ENCODE data around the gene PGA5. TPM values are rescaled to one million over a fixed set of nuclear protein-coding genes. Genes with fewer than 3 reads are reported as not detected.
"Not testable (repeated sequence)": the region's sequence is repeated elsewhere in the genome, so short reads cannot be mapped to it uniquely, and the experiment has no call there.

Gene PGA5
- total RNA-seq, 1 donor from 2014 or later = 0.39 TPM

- DNase-seq = not testable (repeated sequence)
Observed at GRCh38 chr11:61226457-61227137, 14.4 kb upstream of the PGA5 start.

GRCh38 chr11:61229458-61229857 is 11.5 kb upstream of the PGA5 start:
- not testable (repeated sequence) for DNase-seq

DNA sequence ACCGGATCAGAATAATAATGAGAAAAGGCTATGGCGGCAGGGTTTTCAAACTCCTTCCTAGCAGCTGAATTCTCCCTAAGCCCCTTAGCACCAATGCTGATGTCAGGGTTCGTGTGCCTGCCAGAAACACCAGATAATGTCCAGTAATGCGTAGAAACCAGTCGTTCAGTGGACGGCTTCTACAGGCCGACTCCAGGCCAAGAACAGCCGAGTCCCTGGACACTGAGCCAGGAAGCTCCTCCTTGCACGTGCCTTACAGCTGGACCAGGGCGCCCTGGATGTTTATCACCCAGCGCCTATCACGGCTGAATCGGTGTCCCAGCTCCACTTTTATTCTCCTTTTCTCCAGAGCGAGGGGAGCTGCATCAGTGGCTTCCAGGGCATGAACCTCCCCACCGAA is 9.9 kb upstream of the PGA5 start:
- DNase-seq = not testable (repeated sequence)

DNA sequence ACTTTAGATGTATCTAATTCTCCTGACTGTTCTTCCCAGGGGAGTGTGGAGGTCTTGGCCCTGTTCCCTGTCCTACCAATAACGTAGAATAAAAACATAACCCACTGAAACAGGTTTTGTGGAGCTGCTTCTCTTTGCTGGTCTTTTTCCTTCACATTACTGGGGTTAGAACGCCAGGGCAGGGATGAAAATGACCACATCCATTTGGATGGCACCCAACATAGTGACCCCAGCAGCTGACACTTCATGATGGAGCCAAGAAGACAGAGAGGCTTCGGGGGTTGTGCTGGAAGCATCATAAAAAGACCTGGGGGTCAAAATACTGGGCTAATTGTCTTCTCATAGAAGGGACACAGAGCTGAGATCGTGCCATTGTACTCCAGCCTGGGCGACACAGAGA is 9.4 kb upstream of the PGA5 start:
- DNase-seq = not testable (repeated sequence)

GRCh38 chr11:61232548-61233145 is 8.3 kb upstream of the PGA5 start:
- DNase-seq = not testable (repeated sequence)

- not testable (repeated sequence) for DNase-seq
Observed at GRCh38 chr11:61237130-61237529, 3.8 kb upstream of the PGA5 start.

- DNase-seq = not testable (repeated sequence)
Observed at GRCh38 chr11:61240288-61240687, 687 bp upstream of the PGA5 start.

DNA sequence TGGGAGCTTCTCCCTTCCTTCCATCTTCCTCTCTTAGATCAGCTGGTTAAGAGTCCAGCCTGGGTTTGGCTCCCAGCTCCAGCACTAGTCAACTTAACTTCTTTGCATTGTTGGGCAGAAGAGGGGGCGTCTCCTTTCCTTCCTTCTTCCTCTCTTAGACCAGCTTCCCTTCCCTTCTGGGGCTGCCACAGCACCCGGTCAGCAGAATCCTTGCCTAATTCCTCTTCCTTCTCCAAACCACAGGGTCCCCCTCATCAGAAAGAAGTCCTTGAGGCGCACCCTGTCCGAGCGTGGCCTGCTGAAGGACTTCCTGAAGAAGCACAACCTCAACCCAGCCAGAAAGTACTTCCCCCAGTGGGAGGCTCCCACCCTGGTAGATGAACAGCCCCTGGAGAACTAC is 551 bp downstream of the PGA5 start:
- DNase-seq = not testable (repeated sequence)

DNA sequence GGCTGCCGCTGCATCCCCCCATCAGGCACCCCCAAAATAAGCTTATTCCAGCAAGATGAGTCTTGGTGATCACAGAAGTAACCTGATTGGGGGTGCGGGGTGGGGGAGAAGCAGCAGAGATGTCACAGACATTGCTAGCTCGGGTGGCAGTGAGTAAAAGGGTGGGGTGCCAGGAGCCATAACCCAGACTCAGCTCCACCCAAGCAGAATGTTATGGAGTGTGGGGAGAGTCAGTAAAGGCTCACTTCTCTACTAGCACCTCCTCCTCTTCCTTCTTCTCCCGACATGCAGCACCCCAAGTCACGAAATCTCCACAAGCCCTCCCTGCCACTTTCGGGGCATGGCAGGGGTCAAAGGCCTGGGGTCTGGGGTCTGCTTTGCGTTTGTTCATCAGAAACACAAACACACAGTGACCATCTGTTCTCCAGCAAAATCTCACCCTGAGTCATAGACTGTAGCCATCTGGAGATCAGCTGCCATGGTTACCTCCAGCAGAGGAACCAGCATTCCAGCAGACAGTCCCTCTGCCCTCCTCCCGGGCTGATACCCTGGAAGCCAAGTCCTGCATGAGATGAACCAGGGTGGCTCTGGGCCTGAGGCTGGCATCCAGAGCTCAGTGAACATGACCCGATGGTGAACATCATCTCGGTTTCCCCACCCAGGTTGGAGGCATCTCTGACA is 4.4 kb downstream of the PGA5 start:
- not testable (repeated sequence) for DNase-seq

- not testable (repeated sequence) for DNase-seq
Observed at GRCh38 chr11:61248071-61248470, 7.1 kb downstream of the PGA5 start.

- not testable (repeated sequence) for DNase-seq
Observed at GRCh38 chr11:61249201-61249600, 8.2 kb downstream of the PGA5 start.

- peak; percentile 8 for DNase-seq
Observed at GRCh38 chr11:61250796-61251765, 10.1 kb downstream of the PGA5 start.

- not testable (repeated sequence) for DNase-seq
Observed at GRCh38 chr11:61252332-61252731, 11.4 kb downstream of the PGA5 start.

DNA sequence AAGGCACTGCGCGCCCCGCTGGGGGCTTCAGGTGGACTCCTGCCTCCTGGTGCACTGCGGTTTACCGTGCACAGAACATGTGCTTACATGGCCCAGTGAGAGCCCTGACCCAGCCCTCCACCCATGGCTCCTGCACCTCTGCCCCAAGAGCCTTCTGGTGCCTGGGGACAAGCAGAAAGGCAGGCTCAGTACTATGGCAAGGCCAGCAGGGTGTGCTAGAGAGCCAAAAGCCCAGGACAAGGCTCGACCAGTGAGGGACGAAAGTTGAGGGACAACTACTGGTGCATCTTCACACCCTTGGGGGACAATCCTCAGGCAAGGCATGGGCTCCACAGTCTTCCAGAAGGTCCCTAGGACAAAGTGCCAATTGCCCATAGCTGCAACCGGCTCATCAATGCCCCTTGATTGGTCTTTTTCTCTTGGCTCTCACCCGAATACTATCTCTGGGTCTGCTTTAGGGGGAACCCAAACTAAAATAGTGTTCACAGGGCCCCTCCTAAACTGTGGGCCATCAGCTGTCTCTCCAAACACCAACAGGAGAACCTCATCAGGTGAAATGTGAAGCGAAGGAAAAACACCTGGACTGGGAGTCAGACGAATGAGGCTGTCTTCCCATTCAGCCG is 13.5 kb downstream of the PGA5 start:
- peak; percentile 3 for DNase-seq

- no peak for DNase-seq
Observed at GRCh38 chr11:61256710-61257482, 15.9 kb downstream of the PGA5 start.

- DNase-seq = no peak
Observed at GRCh38 chr11:61258546-61258945, 17.6 kb downstream of the PGA5 start.

- DNase-seq = no peak
Observed at GRCh38 chr11:61259363-61259762, 18.4 kb downstream of the PGA5 start.

DNA sequence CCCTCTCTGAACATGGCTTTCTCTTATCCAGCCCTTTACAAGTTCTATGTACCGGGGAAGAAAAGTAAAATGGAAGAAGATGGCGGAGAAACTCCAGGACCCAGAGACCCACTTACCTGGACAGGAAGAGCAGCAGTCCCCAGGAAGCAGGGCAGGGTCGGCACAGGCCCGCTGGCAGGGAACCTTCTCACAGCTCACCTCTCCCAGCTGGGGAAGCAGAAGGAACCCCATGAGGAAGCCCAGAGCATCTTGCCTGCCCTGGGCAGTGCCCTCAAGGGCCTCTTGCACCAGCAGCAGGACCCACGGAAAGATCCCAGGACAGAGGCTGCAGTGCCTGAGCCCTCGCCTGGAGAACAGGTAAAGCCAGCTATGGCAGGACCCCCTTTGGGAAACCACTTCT is 23.4 kb downstream of the PGA5 start:
- no peak for DNase-seq

DNA sequence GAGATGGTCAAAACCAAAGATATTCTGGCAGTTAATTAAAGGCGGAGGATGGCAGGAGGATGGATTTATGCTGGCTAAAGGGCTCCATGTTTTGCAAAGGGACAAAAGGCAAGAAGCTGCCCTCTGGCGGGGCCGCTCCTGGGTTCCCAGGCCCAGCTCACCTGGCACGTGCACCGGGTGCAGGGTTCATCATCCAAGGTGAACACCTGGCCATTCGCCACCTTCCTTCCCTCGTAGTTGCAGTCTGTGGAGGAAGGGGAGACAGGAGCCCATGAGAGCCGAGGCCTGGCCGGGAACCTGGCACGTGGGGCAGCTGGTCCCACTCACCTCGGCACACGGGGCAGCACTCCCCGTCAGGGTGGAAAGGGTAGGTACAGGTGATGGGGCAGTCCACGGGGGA is 23.8 kb downstream of the PGA5 start:
- DNase-seq = no peak

- DNase-seq = no peak
Observed at GRCh38 chr11:61265357-61265756, 24.4 kb downstream of the PGA5 start.

DNA sequence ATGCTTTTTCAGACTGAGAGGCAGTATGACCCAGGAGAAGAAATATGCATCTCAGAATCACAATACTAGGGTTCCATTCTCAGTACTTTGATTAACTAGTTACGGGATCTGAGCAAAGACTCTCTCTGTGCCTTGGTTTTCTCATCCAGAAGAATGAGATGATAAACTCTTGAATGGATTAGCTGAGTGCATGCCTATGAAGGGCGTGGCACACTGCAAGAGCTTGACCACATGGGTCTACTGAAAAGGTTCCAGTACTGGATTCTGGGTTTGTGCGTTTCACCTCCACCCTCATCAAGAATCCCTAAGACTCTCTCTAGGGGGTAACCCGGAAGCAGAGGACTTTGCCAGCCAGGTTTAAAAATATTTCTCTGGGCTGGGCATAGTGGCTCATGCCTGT is 25.6 kb downstream of the PGA5 start:
- no peak for DNase-seq
